GM19395 (cell line): ENCODE results near the gene SH3RF3.
"Not testable (repeated sequence)": the region's sequence is repeated elsewhere in the genome, so short reads cannot be mapped to it uniquely, and the experiment has no call there.

Source experiments
- ATAC-seq: cut with Tn5 transposase; IDR thresholded peaks from one replicate; pipeline ENCODE4 v1.9.1; 2021; ENCODE audit warnings: mild to moderate bottlenecking, moderate library complexity; ENCODE audit not compliant: unreplicated experiment

Gene SH3RF3

DNA sequence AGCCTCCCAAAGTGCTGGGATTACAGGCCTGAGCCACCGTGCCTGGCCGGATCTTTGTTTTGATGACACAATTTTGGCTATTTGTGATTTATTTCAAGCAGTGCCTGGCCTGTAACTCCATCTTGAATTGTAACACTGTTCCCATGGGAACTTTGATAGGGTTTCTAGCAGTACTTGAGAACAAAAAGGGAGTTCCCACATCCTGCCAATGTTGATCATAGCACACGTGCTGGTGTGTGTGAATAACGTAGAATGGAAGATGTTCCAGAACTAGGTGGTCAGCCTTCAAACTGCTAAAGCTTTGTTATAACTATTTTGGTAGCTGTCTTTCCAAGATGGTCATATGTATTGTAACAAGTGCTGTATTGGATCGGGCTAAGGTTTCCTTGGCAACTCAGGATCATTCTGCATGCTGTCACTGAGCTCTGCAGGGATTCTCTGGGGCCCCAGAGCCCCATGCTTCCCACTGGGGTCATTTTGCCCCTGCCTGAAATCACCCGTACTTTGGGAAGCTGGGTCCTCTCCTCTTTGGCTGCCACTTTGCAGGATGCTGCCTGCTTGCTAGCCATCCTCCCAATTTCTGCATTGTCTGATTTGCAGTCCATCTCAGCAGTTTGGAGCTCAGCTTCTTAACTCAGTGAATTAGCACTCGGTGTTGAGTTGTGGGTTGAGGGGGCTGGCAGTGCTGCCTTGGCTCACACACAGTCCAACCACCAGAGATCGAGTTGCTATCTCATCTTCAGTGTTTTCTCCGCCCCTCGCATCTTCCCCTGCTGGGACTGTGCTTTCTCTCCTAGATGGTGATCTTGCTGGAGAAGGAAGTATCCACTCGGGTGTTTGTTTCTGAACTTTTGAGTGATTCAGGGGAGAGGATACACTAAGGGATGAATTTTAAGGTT, 26.8 kb downstream of the SH3RF3 start:
- no peak for ATAC-seq

DNA sequence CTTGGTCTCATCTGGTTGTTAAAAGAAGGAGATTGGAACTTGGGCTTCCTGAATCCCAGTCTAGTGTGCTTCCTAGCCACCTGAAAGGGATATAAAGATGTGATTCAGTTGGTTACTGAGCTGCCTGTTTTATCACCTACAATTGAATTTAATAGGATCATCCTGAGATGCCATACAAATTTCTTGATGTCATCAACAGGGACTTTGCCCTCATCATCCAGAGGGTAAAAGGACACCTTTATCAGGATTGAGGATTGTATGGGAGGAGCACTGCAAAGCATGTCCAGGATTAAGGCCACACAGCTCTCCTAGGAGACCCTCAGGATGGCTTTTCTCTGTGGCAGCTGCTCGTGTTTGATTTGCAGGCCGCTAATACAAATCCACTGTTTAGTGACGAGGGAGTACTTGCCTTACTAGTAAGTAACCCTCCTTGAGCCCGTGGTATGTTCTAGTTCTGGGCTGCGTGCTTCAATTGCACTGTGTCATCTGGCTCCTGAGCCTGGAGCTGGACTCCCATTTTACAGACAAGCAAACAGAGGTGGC, 28.6 kb downstream of the SH3RF3 start:
- ATAC-seq: no peak

- ATAC-seq: no peak
These were observed 29.2 kb downstream of the SH3RF3 start for GRCh38 chr2:109158237-109158636.

DNA sequence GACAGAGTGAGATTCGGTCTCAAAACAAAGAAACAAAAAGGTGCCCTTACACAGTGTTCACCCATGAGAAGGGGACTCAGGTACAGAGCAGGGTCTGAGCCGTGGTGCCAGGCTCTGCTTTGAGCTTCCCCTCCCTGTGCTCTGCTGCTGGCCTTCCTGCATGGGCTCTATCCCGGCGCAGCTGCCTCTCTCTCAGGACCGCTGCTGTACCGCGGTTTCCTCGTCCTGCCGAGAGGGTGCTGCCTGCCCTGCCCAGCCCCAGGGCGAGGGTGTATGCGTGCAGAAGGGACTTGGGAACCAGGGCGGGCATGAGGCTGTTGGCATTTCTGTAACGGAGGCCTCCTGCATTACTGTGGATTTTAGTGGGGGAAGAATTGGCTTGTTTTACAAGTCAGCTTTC, 30.1 kb downstream of the SH3RF3 start:
- ATAC-seq: no peak

DNA sequence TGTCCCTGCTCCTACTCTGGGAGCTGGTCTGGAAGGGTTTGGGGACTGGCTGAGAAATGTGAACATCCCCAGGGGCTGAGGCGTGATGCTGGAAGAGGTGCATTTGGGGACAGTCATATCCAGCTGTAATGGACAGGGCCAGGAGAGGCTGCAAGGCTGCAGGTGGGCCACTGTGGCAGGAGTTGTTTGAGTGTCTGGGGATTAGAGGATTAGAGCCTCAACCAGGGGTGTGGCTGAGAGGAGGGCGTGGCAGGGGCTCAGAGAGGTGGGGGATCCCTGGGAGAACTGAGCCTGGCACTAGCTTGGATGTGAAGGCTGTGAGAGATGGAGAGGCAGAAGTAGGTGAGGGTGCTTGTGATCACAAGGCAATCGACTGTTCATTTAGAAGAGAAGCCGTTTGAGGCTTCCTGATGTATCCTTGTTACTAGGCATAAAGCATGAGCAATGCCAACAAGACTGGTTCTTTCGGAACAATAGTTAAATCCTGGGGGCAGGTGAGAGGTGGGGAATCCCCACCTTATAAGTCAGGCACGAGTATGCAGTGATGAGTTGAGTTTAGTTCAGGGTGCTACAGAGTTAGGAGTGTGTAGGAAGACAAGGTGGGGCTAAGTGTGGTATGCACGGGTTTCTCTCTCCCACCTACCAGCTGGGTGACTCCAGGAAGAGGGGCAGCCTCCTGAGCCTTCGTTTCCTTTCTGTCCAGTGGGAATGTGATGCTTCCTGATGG, 31.9 kb downstream of the SH3RF3 start:
- no peak for ATAC-seq

DNA sequence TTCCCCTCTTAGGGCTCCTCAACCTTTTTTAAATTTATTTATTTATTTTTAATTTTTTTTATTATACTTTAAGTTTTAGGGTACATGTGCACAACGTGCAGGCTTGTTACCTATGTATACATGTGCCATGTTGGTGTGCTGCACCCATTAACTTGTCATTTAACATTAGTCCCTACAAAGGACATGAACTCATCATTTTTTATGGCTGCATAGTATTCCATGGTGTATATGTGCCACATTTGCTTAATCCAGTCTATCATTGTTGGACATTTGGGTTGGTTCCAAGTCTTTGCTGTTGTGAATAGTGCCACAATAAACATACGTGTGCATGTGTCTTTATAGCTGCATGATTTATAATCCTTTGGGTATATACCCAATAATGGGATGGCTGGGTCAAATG, 33.4 kb downstream of the SH3RF3 start:
- ATAC-seq: not testable (repeated sequence)

DNA sequence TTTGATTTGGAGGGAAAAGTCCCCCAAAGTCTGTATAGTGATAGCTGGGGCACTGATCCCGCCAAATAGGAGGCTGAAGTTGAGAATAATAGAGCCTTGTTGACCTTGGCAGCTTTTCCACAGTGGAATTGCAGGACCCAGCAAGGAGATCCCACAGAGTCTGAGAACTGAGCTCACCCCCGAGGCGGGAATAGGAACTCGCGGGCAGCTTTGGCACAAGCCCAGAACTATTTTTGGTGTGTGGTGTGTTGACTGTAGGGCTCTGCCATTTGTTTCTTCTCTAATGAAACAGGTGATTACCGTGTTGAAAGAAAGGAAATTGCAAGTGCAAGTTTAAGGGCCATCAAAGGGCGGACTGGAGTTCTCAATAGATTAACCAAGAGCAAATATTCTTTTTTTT, 34.0 kb downstream of the SH3RF3 start:
- no peak for ATAC-seq

DNA sequence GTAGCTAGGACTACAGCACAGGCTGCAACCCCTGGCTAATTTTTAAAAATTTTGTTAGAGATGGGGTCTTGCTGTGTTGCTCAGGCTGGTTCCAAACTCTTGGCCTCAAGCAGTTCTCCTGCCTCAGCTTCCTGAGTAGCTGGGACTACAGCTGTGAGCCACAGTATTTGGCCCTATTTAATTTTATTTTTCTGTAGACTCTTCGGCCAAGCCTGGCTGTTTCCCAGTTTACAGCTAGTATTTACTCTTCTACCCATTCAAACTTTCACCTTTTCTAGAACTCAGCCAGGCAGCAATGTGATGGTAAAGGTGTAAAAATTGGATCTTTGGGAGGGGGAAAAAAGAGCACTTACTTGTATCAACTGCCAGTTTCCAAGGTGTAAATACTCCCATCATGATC, 35.3 kb downstream of the SH3RF3 start:
- no peak for ATAC-seq

DNA sequence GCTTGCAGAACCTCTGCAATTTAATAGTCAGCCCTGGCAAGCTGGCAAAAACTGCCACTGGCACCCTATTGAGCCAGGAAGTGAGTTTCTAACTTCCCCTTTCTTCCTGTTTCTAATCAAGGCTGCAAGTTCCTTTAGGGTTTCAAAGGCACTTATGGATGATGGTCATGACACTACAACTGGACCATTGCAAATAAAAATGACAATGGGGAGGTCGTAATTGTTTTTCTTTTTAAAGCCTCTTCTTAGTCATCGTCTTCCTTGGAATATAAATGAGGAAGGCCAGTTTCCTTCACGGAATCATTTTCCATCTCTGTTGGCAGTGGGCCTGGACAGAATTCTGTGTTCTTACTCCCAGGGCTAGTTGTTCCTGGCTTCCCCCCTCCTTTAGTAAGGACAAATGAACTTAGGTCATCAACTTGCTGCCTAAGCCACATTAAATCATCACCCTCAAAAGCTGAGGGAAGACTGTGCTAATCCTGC, 35.8 kb downstream of the SH3RF3 start:
- ATAC-seq: no peak

- ATAC-seq: no peak
These were observed 37.8 kb downstream of the SH3RF3 start for GRCh38 chr2:109166811-109167210.

DNA sequence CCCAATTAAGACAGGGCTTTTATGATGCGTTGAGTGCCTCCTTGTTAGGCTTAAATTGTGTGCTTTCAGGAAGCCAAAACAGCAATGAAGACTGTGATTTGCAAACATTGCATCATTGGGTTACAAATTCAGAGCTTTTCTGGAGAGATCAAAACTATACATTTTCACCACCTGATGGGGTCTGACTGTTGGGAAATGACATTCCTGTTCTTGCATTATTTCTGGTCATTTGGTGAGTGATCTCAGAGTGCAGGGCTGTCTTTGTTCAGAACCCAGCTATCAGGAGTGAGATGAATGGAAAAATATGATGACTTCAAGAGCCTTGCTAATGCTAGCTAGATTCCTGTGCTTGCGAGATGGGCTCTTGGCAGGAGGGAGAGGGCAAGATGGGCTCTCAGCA, 39.1 kb downstream of the SH3RF3 start:
- no peak for ATAC-seq

DNA sequence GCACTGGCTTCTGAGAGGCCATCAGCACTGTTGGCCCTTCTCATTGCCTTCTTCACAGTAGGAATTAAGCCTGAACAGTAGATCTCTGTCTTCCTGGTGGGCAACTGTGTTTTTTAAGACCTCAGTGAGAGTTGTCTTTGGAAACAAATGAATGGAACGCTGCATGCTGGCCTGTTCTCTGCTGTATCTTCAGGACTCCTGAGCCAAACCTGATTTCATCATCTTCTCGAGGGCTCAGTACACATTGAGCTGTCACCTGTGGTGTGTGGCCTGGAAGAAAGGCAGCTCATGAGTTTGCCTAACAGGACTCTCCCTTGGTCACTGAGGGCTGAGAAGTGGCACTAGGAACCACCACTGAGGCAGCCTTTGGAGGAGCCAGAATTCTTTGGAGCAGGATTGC, 39.7 kb downstream of the SH3RF3 start:
- no peak for ATAC-seq

DNA sequence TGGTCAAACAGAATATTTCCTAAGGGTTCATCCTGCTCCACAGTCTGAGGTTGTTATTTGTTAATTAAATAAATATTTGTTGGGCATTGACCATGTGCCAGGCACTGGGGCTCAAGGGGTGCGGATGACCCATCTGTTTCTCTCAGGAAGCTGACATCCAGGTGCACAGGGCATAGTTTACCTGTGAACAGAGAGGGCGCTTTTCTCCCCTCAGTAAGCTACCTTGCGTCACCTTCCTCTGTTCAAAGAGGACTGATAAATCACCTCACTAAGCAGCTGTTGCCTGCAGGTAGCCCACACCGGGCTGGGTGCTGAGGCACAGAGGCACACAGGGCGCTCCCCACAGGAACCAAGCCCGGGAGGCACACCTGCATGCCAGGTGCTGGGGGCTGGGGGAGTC, 41.6 kb downstream of the SH3RF3 start:
- no peak for ATAC-seq

DNA sequence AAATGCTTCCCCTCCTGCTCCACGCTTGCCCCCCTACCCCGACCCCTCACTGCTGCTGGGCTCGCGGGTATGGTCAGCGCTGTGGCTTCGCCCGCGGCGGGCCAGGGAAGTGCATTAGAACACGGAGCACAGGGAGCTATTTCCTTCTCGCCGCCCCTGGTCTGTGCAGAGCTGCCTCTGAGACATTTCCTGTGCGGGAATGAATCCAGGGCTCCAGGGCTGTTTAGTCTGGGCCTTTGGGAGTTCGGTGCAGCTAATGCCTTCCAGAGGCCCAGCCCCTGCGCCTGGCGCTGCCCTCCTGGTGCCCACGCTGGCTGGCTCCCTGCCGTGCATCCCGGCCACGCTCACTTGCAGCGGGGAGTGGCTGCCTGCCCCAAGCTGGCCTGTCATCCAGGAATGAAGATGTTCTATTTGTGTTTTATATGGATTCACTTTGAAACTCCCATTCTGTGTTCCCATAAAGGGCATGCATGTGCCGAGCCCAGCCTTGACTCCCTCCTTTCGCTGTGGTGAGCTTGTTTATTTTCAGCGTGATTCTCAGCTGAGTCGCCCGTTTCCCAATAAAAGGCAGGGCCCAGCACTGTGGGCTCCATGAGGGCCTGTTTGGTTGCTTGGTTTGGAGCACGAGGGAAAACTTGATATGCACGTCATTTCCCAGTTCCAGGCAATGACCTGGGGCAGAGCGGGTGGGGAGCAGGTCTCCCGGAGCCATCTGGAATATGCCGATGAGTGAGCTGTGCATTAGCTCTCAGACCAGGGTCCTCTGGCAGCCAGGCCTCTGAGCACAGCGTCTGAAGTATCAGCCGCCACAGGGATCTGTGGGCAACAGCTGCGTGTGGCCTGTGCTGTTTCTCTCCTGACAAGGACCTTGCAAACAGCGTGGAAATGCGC, 42.7 kb downstream of the SH3RF3 start:
- no peak for ATAC-seq

DNA sequence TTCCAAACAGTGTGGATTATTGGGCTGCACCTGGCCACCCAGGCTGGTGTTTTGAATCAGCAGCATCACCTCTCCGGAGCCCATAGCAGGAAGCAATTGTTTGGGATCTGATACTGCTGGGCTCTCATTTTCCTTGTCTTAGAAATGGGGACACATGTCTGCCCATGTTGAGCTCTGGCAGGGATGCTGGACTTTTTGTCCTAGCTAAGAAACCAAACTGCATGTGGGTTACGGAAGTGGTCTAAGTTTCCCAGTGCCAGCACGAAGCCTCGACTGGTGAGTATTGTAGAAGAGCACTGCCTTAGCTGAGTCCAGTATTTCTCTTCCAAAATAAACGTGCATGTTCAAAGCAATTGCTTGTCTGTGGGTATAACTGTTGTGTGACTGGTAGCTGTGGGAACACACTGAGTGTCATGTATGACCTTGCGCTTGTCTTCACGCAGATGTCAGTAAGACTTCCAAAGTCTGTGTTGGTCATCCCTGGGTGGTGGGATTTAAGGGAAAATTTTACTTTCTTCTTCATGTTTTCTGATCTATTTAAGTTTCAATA, 43.6 kb downstream of the SH3RF3 start:
- ATAC-seq: no peak

GRCh38 chr2:109173311-109174171, 44.5 kb downstream of the SH3RF3 start:
- no peak for ATAC-seq

DNA sequence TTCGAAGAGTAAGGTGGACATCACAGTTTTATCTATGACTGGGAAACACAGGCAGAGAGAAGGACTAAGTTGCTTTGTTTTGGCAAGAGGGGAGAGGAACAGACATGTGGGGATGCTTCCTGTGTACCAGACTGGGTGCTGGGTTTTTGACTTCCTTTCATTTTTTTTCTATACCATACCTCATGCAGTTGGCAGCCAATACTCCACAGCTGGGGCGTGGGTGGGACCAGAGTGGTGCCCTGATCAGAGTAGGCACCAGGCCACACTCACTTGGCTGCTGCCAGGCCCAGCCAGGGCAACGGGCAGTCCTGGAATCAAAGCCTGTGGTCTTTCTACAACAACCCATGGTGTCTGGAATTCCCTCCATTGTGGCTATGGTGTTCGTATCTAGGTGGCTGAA, 45.2 kb downstream of the SH3RF3 start:
- no peak for ATAC-seq

DNA sequence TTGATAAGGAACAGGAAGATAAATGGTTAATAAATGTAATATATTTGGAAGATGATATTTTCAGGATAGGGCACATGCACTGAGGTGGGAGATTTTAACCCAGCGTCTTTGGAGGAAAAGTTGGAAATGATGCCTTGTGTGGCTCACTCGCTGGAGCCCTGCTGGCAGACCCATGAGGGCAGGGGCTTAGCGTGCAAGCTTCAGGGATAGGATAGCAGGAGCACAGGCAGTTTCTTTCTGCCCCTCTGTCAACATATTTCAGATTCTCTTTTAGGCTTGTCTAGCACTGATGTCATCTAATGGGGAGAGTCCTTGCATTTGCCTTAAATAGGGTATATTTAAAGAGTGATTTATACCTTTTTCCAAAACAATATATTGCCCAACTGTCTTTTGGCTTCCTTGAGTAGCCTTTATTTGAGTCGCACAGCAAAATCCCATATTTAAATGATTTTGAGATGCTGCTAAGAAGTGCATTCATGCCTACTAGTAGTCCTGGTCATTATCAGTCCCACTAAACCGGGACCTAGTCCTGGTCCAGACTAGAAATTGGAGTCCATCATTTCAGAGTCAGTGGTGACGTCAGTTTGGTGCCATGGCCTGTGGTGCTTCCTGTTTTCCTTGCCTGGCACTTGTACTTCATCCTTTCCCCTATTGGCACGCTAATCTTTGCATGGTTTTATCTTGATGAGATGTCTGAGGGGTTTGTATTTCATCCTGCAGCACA, 45.8 kb downstream of the SH3RF3 start:
- ATAC-seq: no peak

DNA sequence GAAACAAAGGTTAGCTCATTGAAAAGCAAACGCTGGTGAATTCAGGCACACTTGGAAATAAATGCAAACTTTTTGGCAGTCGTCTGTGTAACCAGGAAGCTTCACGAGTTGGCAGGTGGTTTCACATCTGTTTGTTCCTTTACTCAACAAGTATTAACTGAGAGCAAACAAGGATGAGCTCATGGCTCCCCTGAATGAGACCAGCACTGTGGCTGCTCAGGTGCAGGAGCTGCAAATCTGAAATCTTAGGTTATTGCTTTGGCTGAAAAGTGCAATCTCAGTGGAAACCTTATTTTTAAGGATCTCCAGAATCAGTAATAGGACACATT, 46.3 kb downstream of the SH3RF3 start:
- no peak for ATAC-seq
